ENCODE measurements around the gene SPATS2L. TPM values are rescaled to one million over a fixed set of nuclear protein-coding genes. Genes with fewer than 3 reads are reported as not detected.
"Not testable (repeated sequence)": the region's sequence is repeated elsewhere in the genome, so short reads cannot be mapped to it uniquely, and the experiment has no call there.

The SPATS2L gene
- total RNA-seq, 1 donor from 2014 or later, result 77.3 TPM

DNA sequence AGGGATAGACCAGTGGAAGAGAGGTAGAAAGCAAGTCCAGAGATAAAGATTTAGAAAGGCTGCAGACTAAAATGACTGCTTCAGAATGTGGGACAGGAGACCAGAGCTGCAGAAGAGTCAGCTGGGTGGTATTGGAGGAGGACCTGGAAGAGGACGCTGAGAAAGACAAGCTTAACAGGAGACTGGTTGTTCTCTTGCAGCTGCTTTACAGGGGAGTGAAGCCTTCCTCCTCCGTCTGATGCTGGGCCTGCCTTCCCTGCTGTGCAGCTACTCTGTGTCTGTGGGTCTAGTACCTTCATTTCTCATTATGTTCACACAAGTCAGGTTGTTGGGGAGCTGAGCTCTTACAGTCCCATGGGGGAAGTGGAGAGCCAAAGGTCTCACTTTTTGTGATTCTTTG is 35.7 kb downstream of the SPATS2L start:
- no peaks in the 10 kb centered on the region for H3K27me3 ChIP-seq (ENCODE audit: control insufficient read depth, insufficient read depth, low read length)
- TF ChIP-seq, protein P1, sequence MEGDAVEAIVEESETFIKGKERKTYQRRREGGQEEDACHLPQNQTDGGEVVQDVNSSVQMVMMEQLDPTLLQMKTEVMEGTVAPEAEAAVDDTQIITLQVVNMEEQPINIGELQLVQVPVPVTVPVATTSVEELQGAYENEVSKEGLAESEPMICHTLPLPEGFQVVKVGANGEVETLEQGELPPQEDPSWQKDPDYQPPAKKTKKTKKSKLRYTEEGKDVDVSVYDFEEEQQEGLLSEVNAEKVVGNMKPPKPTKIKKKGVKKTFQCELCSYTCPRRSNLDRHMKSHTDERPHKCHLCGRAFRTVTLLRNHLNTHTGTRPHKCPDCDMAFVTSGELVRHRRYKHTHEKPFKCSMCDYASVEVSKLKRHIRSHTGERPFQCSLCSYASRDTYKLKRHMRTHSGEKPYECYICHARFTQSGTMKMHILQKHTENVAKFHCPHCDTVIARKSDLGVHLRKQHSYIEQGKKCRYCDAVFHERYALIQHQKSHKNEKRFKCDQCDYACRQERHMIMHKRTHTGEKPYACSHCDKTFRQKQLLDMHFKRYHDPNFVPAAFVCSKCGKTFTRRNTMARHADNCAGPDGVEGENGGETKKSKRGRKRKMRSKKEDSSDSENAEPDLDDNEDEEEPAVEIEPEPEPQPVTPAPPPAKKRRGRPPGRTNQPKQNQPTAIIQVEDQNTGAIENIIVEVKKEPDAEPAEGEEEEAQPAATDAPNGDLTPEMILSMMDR (IDR thresholded peaks at IDR 0.05; ENCODE audit: insufficient read depth, low read length, poor library complexity, severe bottlenecking), result no peak

GRCh38 chr2:200342654-200343053 is 36.2 kb downstream of the SPATS2L start:
- DNase-seq (ENCODE audit: low read depth), result no peak
- H3K36me3 ChIP-seq (ENCODE audit: control insufficient read depth, insufficient read depth, low read length), result no peaks in the 10 kb centered on the region
- TF ChIP-seq, protein P1 (IDR thresholded peaks at IDR 0.05; ENCODE audit: insufficient read depth, low read length, poor library complexity, severe bottlenecking), result no peak
- H3K4me3 ChIP-seq (ENCODE audit: low read depth, low read length), result no peak overlapping the region
- no peaks in the 10 kb centered on the region for H3K27me3 ChIP-seq (ENCODE audit: control insufficient read depth, insufficient read depth, low read length)

More for the DNA sequence above, 35.7 kb downstream of the SPATS2L start:
- no peaks in the 10 kb centered on the region for H3K36me3 ChIP-seq (ENCODE audit: control insufficient read depth, insufficient read depth, low read length)
- H3K4me3 ChIP-seq (ENCODE audit: low read depth, low read length), result no peak overlapping the region
- DNase-seq (ENCODE audit: low read depth), result no peak

DNA sequence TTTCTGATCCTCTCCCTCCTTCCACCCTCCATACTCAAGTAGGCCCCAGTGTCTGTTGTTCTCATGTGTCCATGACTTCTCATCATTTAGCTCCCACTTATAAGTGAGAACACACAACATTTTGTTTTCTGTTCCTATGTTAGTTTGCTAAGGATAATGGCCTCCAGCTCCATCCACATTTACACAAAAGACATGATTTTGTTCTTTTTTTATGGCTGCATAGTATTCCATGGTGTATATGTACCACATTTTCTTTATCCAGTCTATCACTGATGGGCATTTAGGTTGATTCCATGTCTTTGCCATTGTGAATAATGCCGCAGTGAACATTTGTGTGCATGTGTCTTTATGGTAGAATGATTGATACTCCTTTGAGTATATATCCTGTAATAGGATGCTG is 37.7 kb downstream of the SPATS2L start:
- H3K4me3 ChIP-seq (ENCODE audit: low read depth, low read length); H3K36me3 ChIP-seq (ENCODE audit: control insufficient read depth, insufficient read depth, low read length); DNase-seq (ENCODE audit: low read depth); H3K27me3 ChIP-seq (ENCODE audit: control insufficient read depth, insufficient read depth, low read length): not testable (repeated sequence)

- TF ChIP-seq, protein P1 (IDR thresholded peaks at IDR 0.05; ENCODE audit: insufficient read depth, low read length, poor library complexity, severe bottlenecking), result no peak
- no peak for DNase-seq (ENCODE audit: low read depth)
- H3K36me3 ChIP-seq (ENCODE audit: control insufficient read depth, insufficient read depth, low read length), result no peaks in the 10 kb centered on the region
- H3K4me3 ChIP-seq (ENCODE audit: low read depth, low read length), result no peak overlapping the region
- no peaks in the 10 kb centered on the region for H3K27me3 ChIP-seq (ENCODE audit: control insufficient read depth, insufficient read depth, low read length)
Observed at GRCh38 chr2:200345975-200346374, 39.5 kb downstream of the SPATS2L start.

GRCh38 chr2:200347301-200347700 is 40.8 kb downstream of the SPATS2L start:
- Histone ChIP-seq H3K36me3 (ENCODE audit: control insufficient read depth, insufficient read depth, low read length) (no peaks in the 10 kb centered on the region), H3K4me3 (ENCODE audit: low read depth, low read length) (no peak overlapping the region), H3K27me3 (ENCODE audit: control insufficient read depth, insufficient read depth, low read length) (no peaks in the 10 kb centered on the region)
- TF ChIP-seq, protein P1 (IDR thresholded peaks at IDR 0.05; ENCODE audit: insufficient read depth, low read length, poor library complexity, severe bottlenecking), result no peak
- DNase-seq (ENCODE audit: low read depth), result no peak

- no peaks in the 10 kb centered on the region for H3K36me3 ChIP-seq (ENCODE audit: control insufficient read depth, insufficient read depth, low read length)
- H3K27me3 ChIP-seq (ENCODE audit: control insufficient read depth, insufficient read depth, low read length), result no peaks in the 10 kb centered on the region
- no peak overlapping the region for H3K4me3 ChIP-seq (ENCODE audit: low read depth, low read length)
- no peak for DNase-seq (ENCODE audit: low read depth)
- TF ChIP-seq, protein P1 (IDR thresholded peaks at IDR 0.05; ENCODE audit: insufficient read depth, low read length, poor library complexity, severe bottlenecking), result no peak
Observed at GRCh38 chr2:200348897-200349563, 42.5 kb downstream of the SPATS2L start.
